ENCODE results near the gene NCCRP1. TPM values are rescaled to one million over a fixed set of nuclear protein-coding genes. Genes with fewer than 3 reads are reported as not detected.
"Not testable (repeated sequence)": the region's sequence is repeated elsewhere in the genome, so short reads cannot be mapped to it uniquely, and the experiment has no call there.

NCCRP1 gene
- total RNA-seq, 1 donor from 2014 or later, result 4.5 TPM

DNA sequence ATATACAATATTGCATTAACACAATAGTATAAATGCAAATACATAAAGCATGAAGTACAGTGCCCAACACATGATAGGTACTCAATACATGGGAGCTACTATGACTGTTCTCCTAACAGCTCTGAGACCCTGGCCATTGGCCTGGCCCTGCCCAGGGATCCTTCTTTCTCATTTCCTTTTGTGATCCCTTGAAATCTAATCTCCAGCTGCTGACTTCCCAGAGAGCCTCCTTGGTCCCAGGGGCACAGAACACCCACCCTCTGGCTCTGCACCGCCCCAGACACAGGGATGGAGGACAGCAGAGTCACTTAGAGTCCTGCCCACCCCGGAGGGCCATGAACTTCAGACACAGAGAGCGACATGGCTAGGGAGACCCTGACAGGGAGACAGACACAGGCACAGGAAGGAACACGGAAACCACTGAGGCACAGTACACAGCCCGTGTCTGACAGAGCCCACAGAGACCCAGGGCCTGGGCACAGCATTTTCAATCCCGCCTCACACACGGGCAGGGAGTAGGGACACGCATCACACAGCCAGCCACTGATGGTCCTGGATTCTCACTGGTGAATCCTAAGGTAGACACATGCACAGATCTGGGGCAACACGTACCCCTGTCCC, 11.5 kb downstream of the NCCRP1 start:
- DNase-seq, result no peak

DNA sequence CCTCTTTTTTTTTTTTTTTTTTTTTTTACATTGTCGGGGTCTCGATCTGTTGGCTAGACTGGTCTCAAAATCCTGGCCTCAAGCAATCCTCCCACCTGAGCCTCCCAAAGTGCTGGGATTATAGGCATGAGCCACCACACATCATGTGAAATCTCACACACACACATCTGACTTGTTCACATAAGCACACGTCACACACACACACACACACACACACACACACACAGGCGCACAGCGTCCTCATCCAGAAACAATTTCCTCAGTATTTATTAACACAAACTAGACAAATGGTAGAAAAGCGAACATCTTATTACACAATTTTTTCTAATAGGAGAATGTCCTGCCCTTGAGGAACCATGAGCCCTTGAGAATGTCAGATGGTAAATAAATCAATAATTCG, 12.4 kb downstream of the NCCRP1 start:
- no peak for DNase-seq

DNA sequence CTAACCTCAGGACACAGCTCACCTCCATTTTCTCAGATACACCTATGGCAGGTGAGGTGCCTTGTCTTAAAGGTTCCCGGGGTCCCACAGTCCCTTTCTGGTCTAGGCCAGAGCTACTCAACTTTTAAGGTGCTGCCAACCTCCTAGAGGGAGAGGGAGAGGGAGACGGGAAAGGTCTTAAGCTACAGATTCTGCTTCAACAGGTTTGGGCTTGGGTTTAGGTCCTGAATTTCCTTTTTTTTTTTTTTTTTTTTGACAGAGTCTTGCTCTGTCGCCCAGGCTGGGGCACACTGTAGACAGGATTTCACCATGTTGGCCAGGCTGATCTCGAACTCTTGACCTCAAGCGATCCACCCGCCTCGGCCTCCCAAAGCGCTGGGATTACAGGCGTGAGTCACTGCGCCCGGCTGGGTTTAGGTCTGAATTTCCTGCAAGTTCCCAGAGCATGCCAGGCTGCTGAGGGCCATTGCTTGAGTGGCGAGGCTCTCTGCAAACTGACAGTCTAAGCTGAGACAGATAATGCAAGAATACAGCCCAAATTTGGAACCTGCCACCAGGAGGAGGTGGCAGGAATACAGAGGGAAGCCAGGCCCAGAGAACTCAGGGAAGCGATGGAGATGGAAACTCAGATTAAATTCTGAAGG, 15.1 kb downstream of the NCCRP1 start:
- DNase-seq, result no peak

DNA sequence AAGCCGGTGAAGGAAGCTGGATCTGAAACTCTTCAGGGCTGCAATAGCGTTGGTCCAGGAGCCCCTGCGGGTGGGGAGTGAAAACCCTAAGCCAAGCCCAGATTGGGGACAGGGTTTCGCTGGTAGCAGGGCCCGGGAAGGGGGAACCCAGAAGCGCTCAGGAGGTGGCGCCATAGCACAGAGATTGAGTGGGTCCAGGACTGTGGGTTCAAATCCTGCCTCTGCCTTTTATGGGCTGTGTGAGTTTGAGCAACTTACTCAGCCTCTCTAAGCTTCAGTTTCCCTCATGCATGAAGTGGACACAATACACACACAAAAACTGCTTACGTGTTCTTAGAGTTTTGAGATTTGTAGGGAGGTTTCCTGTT, 15.6 kb downstream of the NCCRP1 start:
- no peak for DNase-seq

DNA sequence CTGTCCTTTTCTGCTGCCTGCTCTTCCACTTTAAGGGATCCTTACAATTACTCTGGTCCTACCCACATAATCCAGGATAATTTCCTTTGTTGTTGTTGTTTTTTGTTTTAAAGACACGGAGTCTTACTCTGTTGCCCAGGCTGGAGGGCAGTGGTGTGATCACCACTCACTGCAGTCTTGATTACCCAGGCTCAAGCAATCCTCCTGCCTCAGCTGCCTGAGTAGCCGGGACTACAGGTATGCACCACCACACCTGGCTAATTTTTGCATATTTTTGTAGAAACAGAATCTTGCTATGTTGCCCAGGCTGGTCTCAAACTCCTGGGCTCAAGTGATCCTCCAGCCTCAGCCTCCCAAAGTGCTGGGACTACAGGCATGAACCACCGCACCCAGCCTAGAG, 18.6 kb downstream of the NCCRP1 start:
- DNase-seq, result not testable (repeated sequence)

DNA sequence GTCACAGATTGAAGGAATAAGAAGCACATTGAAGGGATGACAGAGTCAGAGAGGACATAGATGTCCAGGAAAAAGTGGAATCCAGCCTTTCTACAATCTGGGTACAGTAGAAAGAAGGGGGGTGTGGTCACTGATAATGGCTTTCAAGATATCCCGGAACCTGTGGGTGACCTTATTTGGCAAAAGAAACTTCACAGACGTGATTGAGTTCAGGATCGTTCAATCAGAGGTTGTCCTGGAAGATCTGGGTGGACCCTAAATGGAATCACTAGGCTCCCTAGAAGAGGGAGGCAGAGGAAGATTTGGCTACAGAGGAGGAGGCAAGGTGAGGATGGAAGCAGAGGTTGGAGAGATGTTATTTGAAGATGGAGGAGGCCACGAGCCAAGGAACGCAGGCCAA, 20.3 kb downstream of the NCCRP1 start:
- no peak for DNase-seq

DNA sequence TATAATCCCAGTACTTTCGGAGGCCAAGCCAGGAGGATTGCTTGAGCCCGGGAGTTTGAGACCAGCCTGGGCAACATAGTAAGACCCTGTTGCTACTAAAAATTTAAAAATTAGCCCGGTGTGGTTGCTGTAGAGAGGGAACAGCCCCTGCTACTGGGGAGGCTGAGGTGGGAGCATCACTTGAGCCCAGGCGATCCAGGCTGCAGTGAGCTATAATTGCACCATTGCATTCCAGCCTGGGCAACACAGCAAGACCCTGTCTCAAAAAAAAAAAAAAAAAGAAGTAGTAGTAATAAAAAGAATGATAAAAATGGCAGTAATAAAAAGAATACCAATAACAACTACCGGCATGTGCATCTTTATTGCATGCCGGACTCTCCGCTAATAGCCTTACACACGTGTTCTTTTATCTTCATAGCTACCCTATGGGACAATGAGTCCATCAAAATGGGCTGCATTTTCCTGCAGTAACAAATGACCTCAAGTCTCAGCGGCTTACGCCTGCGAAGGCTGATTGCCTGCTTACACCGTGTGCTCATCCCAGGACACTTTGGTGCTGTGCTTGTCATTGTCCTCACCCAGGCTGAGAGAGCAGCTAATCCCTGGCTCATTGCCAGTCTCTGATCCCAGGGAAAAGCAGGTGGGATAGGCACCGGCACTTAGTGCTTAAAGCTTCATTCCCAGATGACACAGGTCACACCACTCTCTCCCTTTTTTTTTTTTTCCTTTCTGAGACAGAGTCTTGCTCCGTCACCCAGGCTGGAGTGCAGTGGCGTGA, 21.7 kb downstream of the NCCRP1 start:
- no peak for DNase-seq

DNA sequence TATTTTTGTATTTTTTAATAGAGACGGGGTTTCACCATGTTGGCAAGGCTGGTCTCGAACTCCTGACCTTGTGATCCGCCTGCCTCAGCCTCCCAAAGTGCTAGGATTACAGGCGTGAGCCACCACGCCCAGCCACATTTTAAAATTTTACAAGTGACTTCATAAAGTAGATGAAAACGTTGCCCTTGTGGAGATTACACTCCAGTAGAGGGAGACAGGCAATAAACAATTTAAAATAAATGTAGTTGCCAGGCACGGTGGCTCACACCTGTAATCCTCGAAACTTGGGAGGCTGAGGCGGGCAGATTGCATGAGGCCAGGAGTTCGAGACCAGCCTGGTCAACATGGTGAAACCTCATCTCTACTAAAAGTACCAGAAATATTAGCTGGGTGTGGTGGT, 22.3 kb downstream of the NCCRP1 start:
- not testable (repeated sequence) for DNase-seq

DNA sequence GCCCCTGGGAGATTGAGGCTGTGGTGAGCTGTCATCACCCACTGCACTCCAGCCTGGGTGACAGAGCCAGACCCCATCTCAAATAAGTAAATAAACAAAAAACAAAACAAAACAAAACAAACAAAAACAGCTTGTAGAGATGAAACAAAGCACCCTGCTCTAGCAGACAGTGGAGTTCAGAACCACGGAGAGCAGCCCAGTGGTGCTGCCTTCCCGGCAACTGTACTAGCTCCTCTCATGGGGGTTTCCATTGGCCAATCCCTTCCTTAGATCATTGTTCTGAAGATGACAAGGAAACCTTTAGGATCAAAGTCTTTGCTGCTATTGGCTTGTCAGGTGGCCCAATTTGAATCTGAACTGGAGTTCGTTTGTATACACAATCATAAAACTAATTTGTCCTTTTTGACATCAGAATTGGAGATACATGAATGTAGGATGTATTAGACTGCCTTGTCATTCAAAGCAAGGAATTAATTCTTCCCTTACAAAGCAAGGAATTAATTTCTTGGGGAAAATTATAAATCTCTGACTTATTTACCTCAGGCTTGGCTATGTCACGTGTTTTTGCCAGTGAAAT, 27.0 kb downstream of the NCCRP1 start:
- DNase-seq, result peak; percentile 40

DNA sequence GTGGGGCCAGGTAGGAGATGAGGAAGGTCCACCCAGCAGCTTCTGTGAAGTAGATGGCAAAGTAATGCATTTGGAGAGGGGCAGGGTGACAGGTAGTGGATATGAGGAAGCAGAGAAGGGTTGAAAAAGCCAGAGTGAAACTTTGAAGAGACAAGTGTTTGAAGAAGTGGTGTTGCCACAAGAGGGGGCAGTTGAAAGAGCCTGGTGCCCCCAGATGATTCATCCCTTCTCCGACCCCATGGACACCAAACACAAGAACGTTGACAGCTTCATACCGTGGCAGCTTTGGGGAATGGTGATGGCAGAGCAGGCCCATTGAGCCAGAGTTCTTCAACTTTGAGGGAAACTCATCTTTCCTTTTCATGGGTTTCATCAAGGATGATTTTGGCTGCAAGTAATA, 28.1 kb downstream of the NCCRP1 start:
- DNase-seq, result no peak

DNA sequence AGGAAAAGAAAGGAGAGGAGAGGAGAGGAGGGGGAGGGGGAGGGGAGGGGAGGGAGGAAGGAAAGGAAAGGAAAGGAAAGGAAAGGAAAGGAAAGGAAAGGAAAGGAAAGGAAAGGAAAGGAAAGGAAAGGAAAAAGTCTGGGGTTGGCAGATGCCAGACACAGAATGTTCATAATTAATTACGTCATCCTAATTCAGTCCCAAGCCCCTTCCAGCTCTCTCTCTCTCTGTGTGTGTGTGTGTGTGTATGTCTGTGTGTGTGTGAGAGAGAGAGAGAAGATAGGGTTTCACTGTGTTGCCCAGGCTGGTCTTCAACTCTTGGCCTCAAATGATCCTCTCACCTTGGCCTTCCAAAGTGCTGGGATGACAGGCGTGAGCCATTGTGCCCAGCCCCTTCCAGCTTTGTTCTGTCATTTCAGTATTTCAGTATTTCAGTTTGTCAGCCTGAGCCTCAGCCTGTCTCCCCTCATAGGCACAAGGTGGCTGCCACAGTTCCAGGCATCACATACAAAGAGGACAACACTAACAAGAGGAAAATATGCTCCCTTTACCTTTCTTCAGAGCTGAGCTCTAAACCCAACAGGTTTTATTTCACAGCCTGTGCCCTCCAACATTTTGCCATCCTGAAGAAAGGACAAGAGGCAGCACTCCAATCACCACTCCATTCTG, 33.5 kb downstream of the NCCRP1 start:
- no peak for DNase-seq

DNA sequence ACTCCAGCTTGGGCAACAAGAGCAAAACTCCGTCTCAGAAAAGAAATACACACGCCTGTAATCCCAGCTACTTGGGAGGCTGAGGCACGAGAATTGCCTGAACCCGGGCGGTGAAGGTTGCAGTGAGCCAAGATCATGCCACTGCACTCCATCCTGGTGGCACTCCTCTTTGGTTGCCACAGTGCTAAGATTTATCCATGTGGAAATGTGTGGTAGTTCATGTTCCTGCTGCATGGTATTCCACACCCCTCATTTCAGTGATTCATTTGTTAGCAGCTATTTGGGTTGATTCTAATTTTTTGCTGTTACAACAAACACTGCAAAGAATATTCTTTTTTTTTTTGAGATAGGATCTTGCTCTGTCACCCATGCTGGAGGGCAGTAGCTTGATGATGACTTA, 35.9 kb downstream of the NCCRP1 start:
- no peak for DNase-seq

DNA sequence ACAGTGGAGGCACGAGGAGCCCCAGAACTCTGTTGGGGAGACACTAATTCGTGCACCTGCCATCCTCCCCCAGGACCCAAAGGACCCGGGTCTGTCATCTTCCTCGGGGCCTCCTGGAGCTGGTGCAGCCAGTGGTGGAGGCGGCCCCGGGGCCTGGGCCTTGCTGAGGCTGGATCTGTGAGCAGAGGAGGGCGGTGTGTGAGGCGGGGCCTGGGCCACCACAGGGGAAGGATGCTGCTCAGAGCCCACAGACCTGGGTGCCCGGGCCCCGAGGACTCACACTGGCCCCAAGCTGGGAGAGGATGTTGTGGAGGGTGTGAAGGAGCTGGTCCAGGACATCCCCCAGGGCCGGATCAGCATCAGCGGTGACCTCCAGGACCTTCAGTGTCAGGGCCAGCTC, 39.8 kb downstream of the NCCRP1 start:
- DNase-seq, result no peak

DNA sequence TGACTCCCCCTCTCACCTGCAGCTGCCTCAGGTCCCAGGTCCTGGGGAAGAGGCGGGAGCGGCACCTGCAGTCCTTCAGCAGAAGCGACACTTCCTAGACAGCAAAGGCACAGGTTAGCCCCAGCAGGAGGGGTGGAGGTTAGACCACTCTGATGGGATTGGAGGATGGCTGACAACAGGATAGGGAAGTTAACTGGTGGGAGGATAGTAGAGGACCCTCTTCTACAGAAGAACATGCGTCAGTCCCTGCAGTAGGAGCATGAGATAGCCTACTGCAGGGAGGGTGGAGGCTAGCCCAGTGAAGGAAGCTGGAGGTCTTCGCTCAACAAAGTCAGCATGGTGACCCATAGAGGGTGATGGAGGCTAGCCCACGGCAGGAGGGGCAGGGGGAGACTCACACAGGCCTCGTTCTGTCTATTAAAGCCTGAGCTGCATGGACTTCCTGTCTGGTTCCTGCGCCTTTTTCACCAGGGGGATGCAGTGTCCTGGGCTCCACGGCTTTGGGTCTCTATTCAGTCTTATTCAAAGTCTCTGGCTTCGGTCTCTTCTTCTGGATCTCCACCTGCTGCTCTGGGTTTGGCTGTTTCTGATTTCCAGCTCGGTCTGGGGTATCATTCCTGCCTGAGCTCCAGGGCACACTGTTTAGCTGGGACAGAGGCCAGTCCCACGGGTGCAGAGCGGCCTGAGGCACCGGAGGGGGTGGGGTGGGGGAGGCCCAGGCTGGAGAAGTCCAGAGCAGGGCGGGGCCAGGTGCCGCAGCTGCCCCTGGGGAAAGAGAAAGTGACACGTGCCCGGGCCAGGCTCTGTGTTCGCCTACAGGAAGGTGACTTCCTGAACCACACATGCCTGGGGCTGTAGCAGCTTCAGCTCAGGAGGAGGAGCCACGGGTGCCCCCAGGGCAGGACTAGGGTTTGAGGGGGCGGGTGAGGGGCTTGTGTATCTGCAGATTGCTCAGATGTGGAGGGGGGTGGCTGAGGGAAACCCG, 40.7 kb downstream of the NCCRP1 start:
- no peak for DNase-seq

DNA sequence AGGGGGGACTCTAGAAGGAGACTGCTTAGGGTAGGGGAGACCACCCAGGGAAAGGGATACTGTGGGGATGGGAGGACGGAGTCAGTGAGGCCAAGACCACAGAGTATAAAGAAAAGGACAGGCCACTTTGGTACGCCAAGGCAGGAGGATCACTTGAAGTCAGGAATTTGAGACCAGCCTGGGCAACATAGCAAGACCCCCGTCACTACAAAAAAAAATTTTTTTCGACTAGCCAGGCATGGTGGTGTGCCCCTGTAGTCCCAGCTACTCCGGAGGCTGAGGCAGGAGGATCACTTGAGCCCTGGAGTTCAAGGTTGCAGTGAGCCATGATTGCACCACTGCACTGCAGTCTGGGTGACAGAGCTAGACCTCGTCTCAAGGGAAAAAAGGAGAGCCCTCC, 41.4 kb downstream of the NCCRP1 start:
- no peak for DNase-seq

DNA sequence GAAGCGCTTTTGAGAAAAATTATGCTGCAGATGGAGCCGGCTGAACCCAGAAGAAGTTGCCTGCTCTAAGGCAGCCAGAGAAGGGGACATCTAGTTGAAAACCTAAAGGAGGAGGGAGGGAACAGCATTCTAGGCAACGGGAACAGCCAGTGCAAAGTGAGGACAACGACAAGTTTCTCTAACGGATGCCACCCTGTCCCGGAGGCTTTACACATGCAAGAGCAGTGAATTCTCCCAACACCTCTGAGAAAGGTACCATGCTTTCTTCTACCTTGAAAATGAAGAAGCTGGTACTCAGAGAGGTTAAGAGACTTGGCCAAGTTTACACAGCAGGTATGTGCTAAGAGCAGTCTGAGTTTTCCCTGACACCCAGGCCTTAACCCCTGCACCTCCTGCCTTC, 42.2 kb downstream of the NCCRP1 start:
- no peak for DNase-seq

DNA sequence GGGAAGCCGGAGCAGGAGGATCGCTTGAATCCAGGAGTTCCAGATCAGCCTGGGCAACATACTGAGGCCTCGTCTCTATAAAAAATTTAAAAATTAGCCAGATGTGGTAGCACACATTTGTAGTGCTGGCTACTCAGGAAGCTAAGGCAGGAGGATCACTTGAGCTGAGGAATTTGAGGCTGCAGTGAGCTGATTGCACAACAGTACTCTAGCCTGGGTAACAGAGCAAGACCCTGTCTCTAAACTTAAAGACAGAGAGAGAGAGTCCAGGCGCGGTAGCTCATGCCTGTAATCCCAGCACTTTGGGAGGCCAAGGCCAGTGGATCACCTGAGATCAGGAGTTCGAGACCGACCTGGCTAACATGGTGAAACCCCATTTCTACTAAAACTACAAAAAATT, 43.7 kb downstream of the NCCRP1 start:
- DNase-seq, result no peak

DNA sequence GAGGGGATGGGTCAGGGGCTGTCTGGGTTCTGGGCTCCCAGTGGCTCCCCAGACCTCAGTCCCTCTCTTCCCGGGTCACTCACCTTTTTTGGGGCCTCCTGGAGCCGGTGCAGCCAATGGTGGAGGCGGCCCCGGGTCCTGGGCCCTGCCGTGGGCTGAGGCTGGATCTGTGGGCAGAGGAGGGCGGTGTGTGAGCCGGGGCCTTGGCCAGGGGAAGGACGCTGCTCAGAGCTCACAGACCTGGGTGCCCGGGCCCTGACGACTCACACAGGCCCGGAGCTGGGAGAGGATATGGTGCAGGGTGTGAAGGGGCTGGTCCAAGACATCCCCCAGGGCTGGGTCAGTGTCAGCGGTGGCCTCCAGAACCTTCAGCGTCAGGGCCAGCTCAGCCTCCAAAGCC, 47.0 kb downstream of the NCCRP1 start:
- DNase-seq, result not testable (repeated sequence)

DNA sequence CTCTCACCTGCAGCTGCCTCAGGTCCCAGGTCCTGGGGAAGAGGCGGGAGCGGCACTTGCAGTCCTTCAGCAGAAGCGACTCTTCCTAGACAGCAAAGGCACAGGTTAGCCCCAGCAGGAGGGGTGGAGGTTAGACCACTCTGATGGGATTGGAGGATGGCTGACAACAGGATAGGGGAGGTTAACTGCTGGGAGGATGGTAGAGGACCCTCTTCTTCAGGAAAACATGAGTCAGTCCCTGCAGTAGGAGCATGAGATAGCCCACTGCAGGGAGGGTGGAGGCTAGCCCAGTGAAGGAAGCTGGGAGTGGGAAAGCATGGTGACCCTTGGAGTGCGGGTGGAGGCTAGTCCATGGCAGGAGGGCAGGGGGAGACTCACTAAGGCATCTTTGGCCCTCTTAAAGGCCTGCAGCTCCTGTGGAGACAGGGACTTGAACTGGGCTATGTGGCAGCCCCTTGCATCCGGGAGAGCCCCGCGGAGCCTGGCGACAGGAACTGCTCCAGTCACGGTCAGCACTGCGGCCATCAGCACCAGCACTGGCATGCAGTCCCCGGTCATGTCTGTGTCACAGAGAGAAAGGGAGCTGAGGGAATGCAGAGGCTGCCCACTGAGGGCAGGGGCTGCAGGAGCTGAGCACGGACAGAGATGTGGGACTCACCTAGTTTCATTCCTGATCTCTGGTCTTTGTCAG, 47.8 kb downstream of the NCCRP1 start, which contains the start of gene IFNL3:
TSS of gene IFNL3 (minus strand) at position 597 of the 691 bp plus-strand sequence. CDS start at position 558, 39 bp downstream.
- not testable (repeated sequence) for DNase-seq

DNA sequence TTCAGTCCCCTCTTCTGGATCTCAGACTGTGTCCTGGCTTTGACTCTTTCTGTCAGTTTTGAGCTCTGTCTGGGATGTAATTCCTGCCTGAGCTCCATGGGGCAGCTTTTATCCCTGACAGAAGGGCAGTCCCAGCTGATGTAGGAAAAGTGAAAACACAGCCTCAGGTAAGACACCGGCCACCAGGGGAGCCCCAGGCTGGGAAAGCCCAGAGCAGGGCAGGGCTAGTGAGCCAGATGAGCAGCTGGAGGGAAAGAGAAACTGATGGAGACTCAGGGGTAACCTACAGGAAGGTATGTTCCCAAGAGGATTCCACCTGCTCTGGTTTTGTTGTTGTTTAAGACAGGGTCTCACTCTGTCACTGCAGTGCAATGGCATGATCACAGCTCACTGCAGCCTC, 48.4 kb downstream of the NCCRP1 start:
- not testable (repeated sequence) for DNase-seq
